IMR-90 (cell line): Measurements from ENCODE around the gene ZNF341. TPM values are rescaled to one million over a fixed set of nuclear protein-coding genes. Genes with fewer than 3 reads are reported as not detected.
A peak's percentile ranks its signal among the peaks of the same experiment; 100 is the strongest.

Source experiments
- ATAC-seq: fragments of 200-7000 bp; cut with Tn5 transposase; 2 replicates; pipeline ENCODE4 v1.9.1; 2020; ENCODE audit warnings: low read depth, mild to moderate bottlenecking, moderate library complexity
- BruUV-seq: library from RNA; stranded (reverse); fragments of 400-500 nt; replicated peaks from 2 replicates; lab custom pipeline; 2021; lab: Mats Ljungman, UMichigan
- CTCF ChIA-PET: fragments of 300-600 bp; formaldehyde crosslinking; extraction: SDS; loops from one replicate; lab custom pipeline; 2021; ENCODE audit warnings: antibody characterized with exemption; lab: Yijun Ruan, JAX
- POLR2A ChIA-PET: fragments of 300-600 bp; sonication (Branson Sonifier 250); formaldehyde crosslinking; loops from one replicate; lab custom pipeline; 2022; ENCODE audit warnings: antibody characterized with exemption; ENCODE audit not compliant: unreplicated experiment; lab: Charles Lee
- DNase-seq: peaks from one replicate; pipeline ENCODE4 v3.0.0; 2013
- H2AFZ ChIP-seq: replicated peaks from 2 replicates; pipeline ENCODE3; 2013; ENCODE audit warnings: low read length, mild to moderate bottlenecking; ENCODE audit not compliant: poor library complexity
- H2AK5ac ChIP-seq: 2 replicates; pipeline ENCODE4 v1.6.1; 2013; ENCODE audit warnings: low read depth, low read length, inconsistent platforms
- H2AK9ac ChIP-seq: replicated peaks from 2 replicates; pipeline ENCODE3; 2013; ENCODE audit warnings: mild to moderate bottlenecking, low read depth, low read length, moderate library complexity; ENCODE audit not compliant: poor library complexity
- H2BK120ac ChIP-seq: 2 replicates; pipeline ENCODE4 v1.6.1; 2013; ENCODE audit warnings: low read depth, low read length, inconsistent platforms
- H2BK15ac ChIP-seq: 3 replicates; pipeline ENCODE4 v1.6.1; 2013; ENCODE audit warnings: low read depth, low read length, inconsistent platforms
- H2BK20ac ChIP-seq: 2 replicates; pipeline ENCODE4 v1.6.1; 2013; ENCODE audit warnings: low read depth, mild to moderate bottlenecking, inconsistent platforms, low read length, moderate library complexity
- H2BK5ac ChIP-seq: 2 replicates; pipeline ENCODE4 v1.6.1; 2013; ENCODE audit warnings: mild to moderate bottlenecking, low read depth, low read length, inconsistent platforms; ENCODE audit not compliant: poor library complexity, severe bottlenecking
- H3K14ac ChIP-seq: replicated peaks from 2 replicates; pipeline ENCODE4 v1.6.1; 2013; ENCODE audit warnings: low read depth, low read length, inconsistent platforms
- H3K18ac ChIP-seq: 2 replicates; pipeline ENCODE4 v1.6.1; 2013; ENCODE audit warnings: low read depth, low read length, control low read depth
- H3K23ac ChIP-seq: 2 replicates; pipeline ENCODE4 v1.6.1; 2013; ENCODE audit warnings: low read depth, low read length, inconsistent platforms
- H3K27ac ChIP-seq: 2 replicates; pipeline ENCODE4 v1.5.1; 2013; ENCODE audit warnings: mild to moderate bottlenecking, control low read depth, low read length; ENCODE audit not compliant: insufficient read depth
- H3K27me3 ChIP-seq: 2 replicates; pipeline ENCODE4 v1.6.1; 2013; ENCODE audit warnings: low read length; ENCODE audit not compliant: control insufficient read depth, insufficient read depth
- H3K36me3 ChIP-seq: 2 replicates; pipeline ENCODE4 v1.6.1; 2013; ENCODE audit warnings: low read length, mixed read lengths; ENCODE audit not compliant: control insufficient read depth, insufficient read depth
- H3K4ac ChIP-seq: 2 replicates; pipeline ENCODE4 v1.6.1; 2013; ENCODE audit warnings: low read depth, low read length, inconsistent platforms
- H3K4me1 ChIP-seq: 2 replicates; pipeline ENCODE4 v1.6.1; 2013; ENCODE audit warnings: low read length, mixed read lengths; ENCODE audit not compliant: control insufficient read depth, insufficient read depth
- H3K4me2 ChIP-seq: 2 replicates; pipeline ENCODE4 v1.6.1; 2013; ENCODE audit warnings: low read depth, mild to moderate bottlenecking, control low read depth, low read length, moderate library complexity
- H3K4me3 ChIP-seq: 2 replicates; pipeline ENCODE4 v1.5.1; 2013; ENCODE audit warnings: low read depth, mild to moderate bottlenecking, control low read depth, low read length, moderate library complexity; ENCODE audit not compliant: insufficient read depth
- H3K56ac ChIP-seq: 2 replicates; pipeline ENCODE4 v1.6.1; 2013; ENCODE audit warnings: low read length, inconsistent platforms; ENCODE audit not compliant: insufficient read depth; ENCODE audit errors: extremely low read depth
- H3K79me1 ChIP-seq, 2 experiments: 2 replicates each; pipeline ENCODE4 v1.6.1; 2013; ENCODE audit warnings: low read length in 2 of 2, inconsistent platforms in 1 of 2, low read depth in 1 of 2
- H3K9ac ChIP-seq: 2 replicates; pipeline ENCODE4 v1.6.1; 2013; ENCODE audit warnings: low read depth, low read length, control low read depth
- H3K9me1 ChIP-seq: 2 replicates; pipeline ENCODE4 v1.6.1; 2013; ENCODE audit warnings: low read length, inconsistent platforms; ENCODE audit not compliant: insufficient read depth
- H3K9me3 ChIP-seq: 2 replicates; pipeline ENCODE4 v1.6.1; 2013; ENCODE audit warnings: low read length; ENCODE audit not compliant: control insufficient read depth, insufficient read depth
- H4K20me1 ChIP-seq: 2 replicates; pipeline ENCODE4 v1.6.1; 2013; ENCODE audit warnings: low read length, inconsistent platforms; ENCODE audit not compliant: insufficient read depth
- H4K5ac ChIP-seq: 2 replicates; pipeline ENCODE4 v1.6.1; 2013; ENCODE audit warnings: mild to moderate bottlenecking, low read depth, low read length, control low read depth
- H4K8ac ChIP-seq, 2 experiments: 2 replicates each; pipeline ENCODE4 v1.6.1; 2013; ENCODE audit warnings: low read depth in 2 of 2, low read length in 2 of 2, control low read depth in 1 of 2, inconsistent platforms in 1 of 2
- H4K91ac ChIP-seq: 2 replicates; pipeline ENCODE4 v1.6.1; 2013; ENCODE audit warnings: low read depth, low read length, inconsistent platforms; ENCODE audit not compliant: insufficient read depth
- CEBPB ChIP-seq: IDR thresholded peaks from 2 replicates; pipeline ENCODE4 v1.6.1; 2012; ENCODE audit warnings: low read depth, low read length, improper control_type of control experiment
- CHD1 ChIP-seq: IDR thresholded peaks from 2 replicates; pipeline ENCODE4 v1.6.1; 2012; ENCODE audit warnings: low read depth, low read length, improper control_type of control experiment
- ELK1 ChIP-seq: fragments of 150-350 bp; IDR thresholded peaks from 2 replicates; pipeline ENCODE4 v1.6.1; 2016; ENCODE audit warnings: low read depth, mild to moderate bottlenecking, low read length, moderate library complexity, borderline replicate concordance
- FOS ChIP-seq: fragments of 150-350 bp; IDR thresholded peaks from 2 replicates; pipeline ENCODE4 v1.6.1; 2016; ENCODE audit warnings: low read depth, low read length
- MXI1 ChIP-seq: IDR thresholded peaks from 2 replicates; pipeline ENCODE4 v1.6.1; 2012; ENCODE audit warnings: low read depth, mild to moderate bottlenecking, low read length, moderate library complexity, borderline replicate concordance
- NFE2L2 ChIP-seq: fragments of 150-350 bp; IDR thresholded peaks from 2 replicates; pipeline ENCODE4 v1.6.1; 2016; ENCODE audit warnings: low read depth, mild to moderate bottlenecking, low read length
- POLR2A ChIP-seq: IDR thresholded peaks from 2 replicates; pipeline ENCODE4 v1.6.1; 2012; ENCODE audit warnings: mild to moderate bottlenecking, low read depth, low read length
- RCOR1 ChIP-seq: IDR thresholded peaks from 2 replicates; pipeline ENCODE4 v1.6.1; 2012; ENCODE audit warnings: mild to moderate bottlenecking, low read length, improper control_type of control experiment; ENCODE audit not compliant: insufficient replicate concordance
- SMC3 ChIP-seq: fragments of 150-350 bp; IDR thresholded peaks from 2 replicates; pipeline ENCODE4 v1.6.1; 2016; ENCODE audit warnings: low read depth, mild to moderate bottlenecking, antibody characterized with exemption, low read length, moderate library complexity
- WGBS, 2 experiments: methylation state at CpG; one replicate each; pipeline versions ENCODE4 v1.1.5 to v1.1.7; 2013; ENCODE audit warnings: missing lambda C conversion rate in 2 of 2; ENCODE audit not compliant: insufficient read length in 1 of 2; ENCODE audit errors: extremely low coverage in 2 of 2; 5-methylcytosine and 5-hydroxymethylcytosine counted together
- dilution Hi-C: fragments of 300-500 bp; cut with HindIII; formaldehyde crosslinking; loops from one replicate; pipeline ENCODE4 v1.14.3; 2018; ENCODE audit warnings: low sequenced_read_pairs; ENCODE audit not compliant: unreplicated experiment
- in situ Hi-C: fragments of 300-500 bp; cut with MboI; formaldehyde crosslinking; loops from 3 replicates; pipeline ENCODE4 v1.14.3; 2019; ENCODE audit warnings: low sequenced_read_pairs, inconsistent platforms, mixed read lengths
- intact Hi-C: fragments of 100-400 bp; cut with micrococcal nuclease; formaldehyde crosslinking; loops from 2 replicates; pipeline ENCODE4 v1.10.0; 2022
- polyA plus RNA-seq, 3 experiments: library from polyadenylated mRNA; depleted of rRNA; stranded (reverse); fragments of >200 nt; gene quantifications; 2 replicates each; pipeline ENCODE4 v1.2.3, GENCODE V29; 2012; ENCODE audit warnings: low replicate concordance in 1 of 3
- total RNA-seq: library from RNA; depleted of rRNA; stranded (reverse); fragments of >200 nt; gene quantifications from 2 replicates; pipeline ENCODE4 v1.2.3, GENCODE V29; 2012

Gene ZNF341
- total and polyA plus RNA-seq, 2 of the 4 experiments (the other 2 are of a cell fraction), result 1.1 to 3.4 TPM

- Histone ChIP-seq H3K4me3 (no peak overlapping the region), H4K91ac (no peak overlapping the region), H3K27ac (no peak overlapping the region), H2BK5ac (no peak overlapping the region), H4K20me1 (peaks cover 14% of the 10 kb centered on the region; the same call in 1 of the 2 replicates), H2BK15ac (no peak overlapping the region; the same call in 2 of the 3 replicates), H3K4me1 (peaks cover 10% of the 10 kb centered on the region), H4K8ac (no peak overlapping the region), H3K4ac (no peak overlapping the region), H3K56ac (no peak overlapping the region), H2AK9ac (no peak overlapping the region), H2BK120ac (no peak overlapping the region), H3K9me1 (no peaks in the 10 kb centered on the region), H3K79me1 (no peaks in the 10 kb centered on the region; a peak in 1 of 4 replicates), H3K23ac (no peak overlapping the region), H3K4me2 (no peak overlapping the region), H3K9me3 (no peaks in the 10 kb centered on the region), H3K18ac (no peak overlapping the region), H4K5ac (no peak overlapping the region), H3K36me3 (peaks cover 1% of the 10 kb centered on the region; the same call in 1 of the 2 replicates), H2AFZ (no peak overlapping the region), H3K27me3 (no peaks in the 10 kb centered on the region), H2AK5ac (peak overlapping the region; percentile 64; the same call in 1 of the 2 replicates), H2BK20ac (no peak overlapping the region), H3K14ac (no peak overlapping the region), H3K9ac (no peak overlapping the region)
- dilution Hi-C loops (no loop called here), in situ Hi-C loops (no loop called here), intact Hi-C loops (no loop called here)
- TF ChIP-seq CHD1, result no peak
- no peak for TF ChIP-seq MXI1
- no peak for TF ChIP-seq SMC3
- no peak for TF ChIP-seq POLR2A
- TF ChIP-seq RCOR1, result no peak
- no peak for TF ChIP-seq ELK1
- no peak for TF ChIP-seq NFE2L2
- no peak for TF ChIP-seq CEBPB
- TF ChIP-seq FOS, result no peak
- BruUV-seq, result no TSS peak
- no peak for ATAC-seq
- no peak for DNase-seq
- ChIA-PET CTCF (no interaction called here), POLR2A (no interaction called here)
- 67% methylated on average over 2 of the region's 11 CpGs; no CpG with 5 or more reads in 1 of the 2 experiments for WGBS, 2 experiments
Observed at GRCh38 chr20:33790566-33790965, 58.8 kb downstream of the ZNF341 start.
